ENCODE measurements around the gene SLC40A1.

GRCh38 chr2:189566046-189566445 lies 14.5 kb downstream of the SLC40A1 start:
- TF ChIP-seq, protein P1, sequence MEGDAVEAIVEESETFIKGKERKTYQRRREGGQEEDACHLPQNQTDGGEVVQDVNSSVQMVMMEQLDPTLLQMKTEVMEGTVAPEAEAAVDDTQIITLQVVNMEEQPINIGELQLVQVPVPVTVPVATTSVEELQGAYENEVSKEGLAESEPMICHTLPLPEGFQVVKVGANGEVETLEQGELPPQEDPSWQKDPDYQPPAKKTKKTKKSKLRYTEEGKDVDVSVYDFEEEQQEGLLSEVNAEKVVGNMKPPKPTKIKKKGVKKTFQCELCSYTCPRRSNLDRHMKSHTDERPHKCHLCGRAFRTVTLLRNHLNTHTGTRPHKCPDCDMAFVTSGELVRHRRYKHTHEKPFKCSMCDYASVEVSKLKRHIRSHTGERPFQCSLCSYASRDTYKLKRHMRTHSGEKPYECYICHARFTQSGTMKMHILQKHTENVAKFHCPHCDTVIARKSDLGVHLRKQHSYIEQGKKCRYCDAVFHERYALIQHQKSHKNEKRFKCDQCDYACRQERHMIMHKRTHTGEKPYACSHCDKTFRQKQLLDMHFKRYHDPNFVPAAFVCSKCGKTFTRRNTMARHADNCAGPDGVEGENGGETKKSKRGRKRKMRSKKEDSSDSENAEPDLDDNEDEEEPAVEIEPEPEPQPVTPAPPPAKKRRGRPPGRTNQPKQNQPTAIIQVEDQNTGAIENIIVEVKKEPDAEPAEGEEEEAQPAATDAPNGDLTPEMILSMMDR (conservative IDR thresholded peaks at IDR 0.05; ENCODE audit: low read length) = no peak
- no peak for TF ChIP-seq EZH2phosphoT487 (IDR thresholded peaks at IDR 0.05; ENCODE audit: borderline replicate concordance)
